OCI-LY7 (cell line): ENCODE measurements around the gene ABCA3. TPM values are rescaled to one million over a fixed set of nuclear protein-coding genes. Genes with fewer than 3 reads are reported as not detected.

ENCODE experiments used
- BruUV-seq: library from RNA; stranded (reverse); fragments of 400-500 nt; replicated peaks from 2 replicates; lab custom pipeline; 2021; lab: Mats Ljungman, UMichigan
- CTCF ChIA-PET: fragments of 300-600 bp; sonication (Branson Sonifier 250); formaldehyde crosslinking; loops from one replicate; lab custom pipeline; 2022; ENCODE audit warnings: antibody characterized with exemption; ENCODE audit not compliant: unreplicated experiment; lab: Charles Lee
- POLR2A ChIA-PET: fragments of 300-600 bp; sonication (Branson Sonifier 250); formaldehyde crosslinking; loops from one replicate; lab custom pipeline; 2022; ENCODE audit warnings: antibody characterized with exemption; lab: Charles Lee
- DNase-seq: peaks from one replicate; pipeline ENCODE4 v3.0.0-alpha.2; 2015; ENCODE audit warnings: low spot score
- H2AFZ ChIP-seq: fragments of 200-600 bp; sonication (generic), shearing (Covaris generic); 2 replicates; pipeline ENCODE4 v1.6.1; 2014; ENCODE audit warnings: mild to moderate bottlenecking, antibody characterized with exemption, low read length, moderate library complexity
- H3K27ac ChIP-seq: fragments of 200-600 bp; sonication (generic); 2 replicates; pipeline ENCODE4 v1.5.1; 2014; ENCODE audit warnings: mixed run types, low read depth, mild to moderate bottlenecking, moderate library complexity, low read length, inconsistent platforms; ENCODE audit not compliant: poor library complexity, severe bottlenecking
- H3K36me3 ChIP-seq: fragments of 200-600 bp; sonication (generic); 2 replicates; pipeline ENCODE4 v1.6.1; 2014; ENCODE audit warnings: mild to moderate bottlenecking, antibody characterized with exemption, low read length, moderate library complexity, mixed read lengths; ENCODE audit not compliant: insufficient read depth
- H3K4me1 ChIP-seq: fragments of 200-600 bp; sonication (generic); 2 replicates; pipeline ENCODE4 v1.5.1; 2014; ENCODE audit warnings: mild to moderate bottlenecking, low read length; ENCODE audit not compliant: insufficient read depth, poor library complexity, severe bottlenecking
- H3K4me2 ChIP-seq: fragments of 200-600 bp; sonication (generic); 2 replicates; pipeline ENCODE4 v1.6.1; 2014; ENCODE audit warnings: mild to moderate bottlenecking, low read length
- H3K4me3 ChIP-seq: fragments of 200-600 bp; sonication (generic); 2 replicates; pipeline ENCODE4 v1.5.1; 2014; ENCODE audit warnings: mild to moderate bottlenecking, low read depth, low read length; ENCODE audit not compliant: poor library complexity, severe bottlenecking
- H3K79me2 ChIP-seq: fragments of 200-600 bp; sonication (generic); 2 replicates; pipeline ENCODE4 v1.6.1; 2016; ENCODE audit warnings: low read depth, mild to moderate bottlenecking, low read length, moderate library complexity, mixed read lengths; ENCODE audit not compliant: insufficient read depth
- H3K9me2 ChIP-seq: fragments of 200-600 bp; sonication (generic); 2 replicates; pipeline ENCODE4 v1.6.1; 2016; ENCODE audit warnings: mild to moderate bottlenecking, low read length, mixed read lengths; ENCODE audit not compliant: insufficient read depth
- H3K9me3 ChIP-seq: fragments of 200-600 bp; sonication (generic); 2 replicates; pipeline ENCODE4 v1.6.1; 2014; ENCODE audit warnings: mild to moderate bottlenecking, mixed run types, low read length, mixed read lengths
- H4K20me1 ChIP-seq: fragments of 200-600 bp; sonication (generic); 2 replicates; pipeline ENCODE4 v1.6.1; 2014; ENCODE audit warnings: mild to moderate bottlenecking, antibody characterized with exemption, low read length, moderate library complexity, mixed read lengths; ENCODE audit not compliant: insufficient read depth
- EZH2phosphoT487 ChIP-seq: fragments of 200-600 bp; sonication (generic); IDR thresholded peaks from 2 replicates; pipeline ENCODE4 v1.6.1; 2018; ENCODE audit warnings: low read depth, borderline replicate concordance, mild to moderate bottlenecking, mixed run types, antibody characterized with exemption, low read length, moderate library complexity, mixed read lengths
- intact Hi-C: fragments of 100-400 bp; cut with micrococcal nuclease; formaldehyde crosslinking; loops from one replicate; pipeline ENCODE4 v1.10.0; 2022; ENCODE audit not compliant: unreplicated experiment
- total RNA-seq, 2 experiments: library from RNA; depleted of rRNA in 1 of 2; stranded (reverse); fragments of >200 nt in 1 of 2; shearing (Covaris generic) in 1 of 2; gene quantifications; 2 replicates each; pipeline ENCODE4 v1.2.3, GENCODE V29; 2014 to 2022
- TF ChIP-seq, protein P1 (sequence below): fragments of 200-600 bp; sonication (generic); conservative IDR thresholded peaks from 2 replicates; pipeline ENCODE4 v1.5.1; 2014; ENCODE audit warnings: mild to moderate bottlenecking, antibody characterized with exemption, low read length, moderate library complexity, mixed read lengths

ABCA3 gene
- total RNA-seq, 2 experiments from 2014 or later = 0.23 TPM; not detected in 1

DNA sequence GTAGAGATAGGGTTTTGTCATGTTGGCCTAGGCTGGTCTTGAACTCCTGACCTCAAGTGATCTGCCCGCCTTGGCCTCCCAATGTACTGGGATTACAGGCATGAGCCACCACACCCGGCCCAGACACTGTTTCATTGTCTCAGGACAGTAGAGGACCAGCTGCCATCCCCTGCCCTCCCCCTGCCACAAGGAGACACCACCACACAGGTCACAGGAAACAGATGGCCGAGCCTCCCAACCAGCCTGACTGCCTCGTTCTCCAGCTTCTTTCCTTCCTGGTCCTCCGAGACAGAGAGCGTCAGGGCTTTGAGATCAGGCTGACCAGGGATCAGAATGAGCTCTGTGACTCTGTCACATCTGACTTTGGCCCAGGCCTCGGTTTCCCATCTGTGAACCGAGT, 51.8 kb downstream of the ABCA3 start:
- H3K4me3 ChIP-seq = no peak overlapping the region
- TF ChIP-seq EZH2phosphoT487 = no peak
- TF ChIP-seq, protein P1, sequence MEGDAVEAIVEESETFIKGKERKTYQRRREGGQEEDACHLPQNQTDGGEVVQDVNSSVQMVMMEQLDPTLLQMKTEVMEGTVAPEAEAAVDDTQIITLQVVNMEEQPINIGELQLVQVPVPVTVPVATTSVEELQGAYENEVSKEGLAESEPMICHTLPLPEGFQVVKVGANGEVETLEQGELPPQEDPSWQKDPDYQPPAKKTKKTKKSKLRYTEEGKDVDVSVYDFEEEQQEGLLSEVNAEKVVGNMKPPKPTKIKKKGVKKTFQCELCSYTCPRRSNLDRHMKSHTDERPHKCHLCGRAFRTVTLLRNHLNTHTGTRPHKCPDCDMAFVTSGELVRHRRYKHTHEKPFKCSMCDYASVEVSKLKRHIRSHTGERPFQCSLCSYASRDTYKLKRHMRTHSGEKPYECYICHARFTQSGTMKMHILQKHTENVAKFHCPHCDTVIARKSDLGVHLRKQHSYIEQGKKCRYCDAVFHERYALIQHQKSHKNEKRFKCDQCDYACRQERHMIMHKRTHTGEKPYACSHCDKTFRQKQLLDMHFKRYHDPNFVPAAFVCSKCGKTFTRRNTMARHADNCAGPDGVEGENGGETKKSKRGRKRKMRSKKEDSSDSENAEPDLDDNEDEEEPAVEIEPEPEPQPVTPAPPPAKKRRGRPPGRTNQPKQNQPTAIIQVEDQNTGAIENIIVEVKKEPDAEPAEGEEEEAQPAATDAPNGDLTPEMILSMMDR = no peak
- CTCF ChIA-PET = no interaction called here
- H3K36me3 ChIP-seq = no peaks in the 10 kb centered on the region
- H3K27ac ChIP-seq = no peak overlapping the region
- POLR2A ChIA-PET = interaction anchor here (0.6 kb wide), 1 partner anchor 47 kb away, joined by 4 read pairs; no protein-coding TSS in a partner anchor
- no peaks in the 10 kb centered on the region for H3K4me1 ChIP-seq
- no peaks in the 10 kb centered on the region for H3K9me2 ChIP-seq
- no peak overlapping the region for H3K4me2 ChIP-seq
- no peaks in the 10 kb centered on the region; the same call in 1 of the 2 replicates for H4K20me1 ChIP-seq
- H3K9me3 ChIP-seq = no peaks in the 10 kb centered on the region
- no peak overlapping the region for H2AFZ ChIP-seq
- no TSS peak for BruUV-seq
- intact Hi-C loops = no loop called here
- H3K79me2 ChIP-seq = no peaks in the 10 kb centered on the region
- DNase-seq = no peak

DNA sequence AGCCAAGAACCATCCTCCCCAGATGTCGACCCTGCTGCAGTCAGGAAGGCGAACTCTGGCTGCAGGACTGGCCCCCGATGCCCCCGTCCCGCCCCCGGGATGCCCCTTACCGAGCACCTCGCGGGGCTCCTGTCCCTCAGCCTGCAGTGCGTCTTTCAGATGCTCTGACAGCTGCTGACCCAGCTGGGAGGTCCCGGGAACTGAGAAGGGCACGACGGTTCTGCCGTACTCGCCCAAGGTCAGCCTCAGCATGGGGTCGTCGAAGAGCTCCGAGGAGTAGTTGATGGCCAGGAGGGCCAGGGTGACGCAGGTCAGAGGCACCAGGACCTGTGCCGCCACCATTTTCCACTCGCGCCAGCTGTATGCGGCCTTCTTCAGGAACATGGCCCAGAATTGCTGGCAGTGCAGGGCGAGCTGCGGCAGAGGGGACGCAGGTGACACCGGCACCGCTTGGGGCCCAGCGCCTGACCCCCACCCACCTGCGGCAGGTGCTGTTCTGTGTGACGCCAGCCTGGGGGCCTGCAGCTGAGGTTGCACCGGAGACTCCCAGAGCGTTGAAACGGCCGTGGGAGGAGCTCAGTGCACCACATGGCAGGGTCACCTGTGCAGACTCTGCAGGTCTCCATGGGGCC, 52.5 kb downstream of the ABCA3 start:
- H3K9me3 ChIP-seq = no peaks in the 10 kb centered on the region
- POLR2A ChIA-PET = no interaction called here
- no peak for DNase-seq
- no TSS peak for BruUV-seq
- no peaks in the 10 kb centered on the region for H3K36me3 ChIP-seq
- no peaks in the 10 kb centered on the region for H3K79me2 ChIP-seq
- H3K27ac ChIP-seq = no peak overlapping the region
- intact Hi-C loops = no loop called here
- no peaks in the 10 kb centered on the region for H3K4me1 ChIP-seq
- H4K20me1 ChIP-seq = no peaks in the 10 kb centered on the region; the same call in 1 of the 2 replicates
- no peak overlapping the region for H3K4me3 ChIP-seq
- no peak for TF ChIP-seq EZH2phosphoT487
- TF ChIP-seq, protein P1 = no peak
- no peaks in the 10 kb centered on the region for H3K9me2 ChIP-seq
- CTCF ChIA-PET = interaction anchor here (0.5 kb wide), 1 partner anchor 110 kb away, joined by 3 read pairs; no protein-coding TSS in a partner anchor
- H3K4me2 ChIP-seq = no peak overlapping the region
- H2AFZ ChIP-seq = no peak overlapping the region

DNA sequence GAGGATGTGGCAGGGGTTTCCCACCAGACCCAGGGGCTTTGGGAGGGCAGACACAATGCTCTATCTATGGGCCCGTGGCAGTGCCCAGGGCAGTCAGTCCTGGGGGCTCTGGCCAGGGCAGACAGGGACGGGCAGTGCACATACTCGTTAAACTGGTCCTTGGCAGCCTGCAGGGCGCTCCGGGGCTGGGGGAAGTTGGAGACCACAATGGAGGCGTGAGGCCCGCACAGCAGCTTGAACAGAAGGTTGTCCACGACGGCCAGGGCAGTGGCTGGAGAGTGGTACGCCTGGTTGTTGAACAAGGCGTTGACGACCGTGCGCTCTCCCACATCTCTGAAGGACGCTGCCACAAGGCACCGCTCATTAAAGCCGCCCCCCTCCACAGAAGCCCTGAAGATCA, 54.0 kb downstream of the ABCA3 start:
- no peak overlapping the region for H3K4me2 ChIP-seq
- H3K4me1 ChIP-seq = no peaks in the 10 kb centered on the region
- BruUV-seq = no TSS peak
- POLR2A ChIA-PET = no interaction called here
- H4K20me1 ChIP-seq = no peaks in the 10 kb centered on the region; the same call in 1 of the 2 replicates
- TF ChIP-seq, protein P1 = no peak
- TF ChIP-seq EZH2phosphoT487 = no peak
- no peak overlapping the region for H3K4me3 ChIP-seq
- H2AFZ ChIP-seq = no peak overlapping the region
- H3K79me2 ChIP-seq = no peaks in the 10 kb centered on the region
- no peak overlapping the region for H3K27ac ChIP-seq
- DNase-seq = no peak
- CTCF ChIA-PET = no interaction called here
- intact Hi-C loops = no loop called here
- no peaks in the 10 kb centered on the region for H3K9me2 ChIP-seq
- no peaks in the 10 kb centered on the region for H3K36me3 ChIP-seq
- H3K9me3 ChIP-seq = no peaks in the 10 kb centered on the region
